Uterus (tissue), 2 donors: ENCODE results near the gene RABGAP1.

ENCODE experiments used
- POLR2A ChIP-seq, 2 donors: fragments of 450-650 bp; IDR thresholded peaks; one replicate each; pipeline ENCODE4 v1.6.1; 2016; ENCODE audit warnings: antibody characterized with exemption in 2 of 2, mild to moderate bottlenecking in 1 of 2, moderate library complexity in 1 of 2
- TF ChIP-seq, protein P1 (sequence below), 4 experiments: fragments of 200-600 bp in 2 of 4; fragments of 450-650 bp in 2 of 4; sonication (generic) in 2 of 4; IDR thresholded peaks; one replicate each; pipeline ENCODE4 v1.5.1; 2016 to 2019; ENCODE audit warnings: antibody characterized with exemption in 4 of 4, mild to moderate bottlenecking in 2 of 4, moderate library complexity in 1 of 4

DNA sequence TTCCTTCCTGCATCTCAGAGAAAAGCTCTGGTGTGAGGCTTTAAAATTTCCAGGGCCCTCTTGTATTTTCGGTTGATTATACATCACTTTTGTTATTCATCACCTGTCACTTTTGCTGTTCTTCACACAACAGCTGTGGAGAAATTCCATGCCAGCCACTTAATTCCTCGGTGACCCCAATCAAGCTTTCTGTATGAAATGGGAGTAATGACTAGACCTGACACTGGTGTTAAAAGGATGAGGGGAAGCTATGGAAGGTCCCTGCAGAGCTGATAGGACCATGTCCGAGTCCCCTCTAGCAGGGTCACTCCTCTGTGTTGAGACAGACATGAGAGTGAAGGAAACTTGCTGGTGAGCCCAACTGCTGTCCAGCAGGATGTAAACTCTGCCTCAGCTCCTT is 152.3 kb downstream of the RABGAP1 start:
- TF ChIP-seq, protein P1, sequence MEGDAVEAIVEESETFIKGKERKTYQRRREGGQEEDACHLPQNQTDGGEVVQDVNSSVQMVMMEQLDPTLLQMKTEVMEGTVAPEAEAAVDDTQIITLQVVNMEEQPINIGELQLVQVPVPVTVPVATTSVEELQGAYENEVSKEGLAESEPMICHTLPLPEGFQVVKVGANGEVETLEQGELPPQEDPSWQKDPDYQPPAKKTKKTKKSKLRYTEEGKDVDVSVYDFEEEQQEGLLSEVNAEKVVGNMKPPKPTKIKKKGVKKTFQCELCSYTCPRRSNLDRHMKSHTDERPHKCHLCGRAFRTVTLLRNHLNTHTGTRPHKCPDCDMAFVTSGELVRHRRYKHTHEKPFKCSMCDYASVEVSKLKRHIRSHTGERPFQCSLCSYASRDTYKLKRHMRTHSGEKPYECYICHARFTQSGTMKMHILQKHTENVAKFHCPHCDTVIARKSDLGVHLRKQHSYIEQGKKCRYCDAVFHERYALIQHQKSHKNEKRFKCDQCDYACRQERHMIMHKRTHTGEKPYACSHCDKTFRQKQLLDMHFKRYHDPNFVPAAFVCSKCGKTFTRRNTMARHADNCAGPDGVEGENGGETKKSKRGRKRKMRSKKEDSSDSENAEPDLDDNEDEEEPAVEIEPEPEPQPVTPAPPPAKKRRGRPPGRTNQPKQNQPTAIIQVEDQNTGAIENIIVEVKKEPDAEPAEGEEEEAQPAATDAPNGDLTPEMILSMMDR (IDR thresholded peaks at IDR 0.05) = no peak
- TF ChIP-seq POLR2A (IDR thresholded peaks at IDR 0.05) = no peak
